Limb (tissue), 2 donors: ENCODE results near the gene MCRS1.

Experiments
- DNase-seq, 2 donors: peaks; one replicate each; pipeline ENCODE4 v3.0.0-alpha.2; 2016; ENCODE audit errors: extremely low spot score in 2 of 2

MCRS1 gene

DNA sequence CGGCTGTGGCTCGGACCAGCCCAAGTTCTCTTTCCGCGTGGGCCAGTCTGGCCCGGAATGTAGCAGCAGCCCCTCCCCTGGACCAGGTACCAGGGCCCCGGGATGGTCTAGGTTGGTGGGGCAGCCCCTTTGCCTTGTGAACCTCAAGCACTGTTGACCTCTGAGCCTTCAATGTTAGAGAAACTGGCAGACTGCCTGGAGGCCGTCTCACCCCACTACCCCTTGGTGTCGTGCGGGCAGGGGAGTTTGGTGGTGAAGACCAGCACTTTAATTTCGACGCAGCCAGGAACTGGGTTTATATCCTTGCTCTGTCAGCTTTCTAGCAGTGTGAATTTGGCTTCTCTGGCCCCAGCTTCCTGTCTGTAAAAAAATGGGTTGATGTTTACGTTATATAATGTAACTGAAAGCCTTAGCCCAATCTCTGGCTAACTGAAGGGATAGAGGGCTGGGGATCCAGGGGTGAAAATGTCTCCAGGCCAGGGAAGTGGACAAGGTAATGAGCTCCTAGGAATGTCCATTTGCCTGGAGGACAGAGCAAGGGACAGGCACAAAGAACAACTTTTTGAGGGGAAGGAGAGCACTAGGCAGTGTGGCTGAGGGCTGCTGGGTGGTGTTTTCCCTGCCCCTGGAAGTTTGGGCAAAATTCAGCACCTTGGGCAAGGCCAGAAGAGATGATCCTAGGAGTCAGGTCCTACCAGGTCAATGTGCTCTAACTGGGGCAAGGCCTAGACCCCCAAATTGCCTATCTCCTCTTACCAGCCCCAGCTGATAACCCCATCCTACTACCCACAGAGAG lies 11.4 kb downstream of the MCRS1 start:
- DNase-seq, result no peak

GRCh38 chr12:49555631-49556390 lies 12.1 kb downstream of the MCRS1 start:
- no peak for DNase-seq

GRCh38 chr12:49554266-49554665 lies 13.7 kb downstream of the MCRS1 start:
- DNase-seq, result no peak

DNA sequence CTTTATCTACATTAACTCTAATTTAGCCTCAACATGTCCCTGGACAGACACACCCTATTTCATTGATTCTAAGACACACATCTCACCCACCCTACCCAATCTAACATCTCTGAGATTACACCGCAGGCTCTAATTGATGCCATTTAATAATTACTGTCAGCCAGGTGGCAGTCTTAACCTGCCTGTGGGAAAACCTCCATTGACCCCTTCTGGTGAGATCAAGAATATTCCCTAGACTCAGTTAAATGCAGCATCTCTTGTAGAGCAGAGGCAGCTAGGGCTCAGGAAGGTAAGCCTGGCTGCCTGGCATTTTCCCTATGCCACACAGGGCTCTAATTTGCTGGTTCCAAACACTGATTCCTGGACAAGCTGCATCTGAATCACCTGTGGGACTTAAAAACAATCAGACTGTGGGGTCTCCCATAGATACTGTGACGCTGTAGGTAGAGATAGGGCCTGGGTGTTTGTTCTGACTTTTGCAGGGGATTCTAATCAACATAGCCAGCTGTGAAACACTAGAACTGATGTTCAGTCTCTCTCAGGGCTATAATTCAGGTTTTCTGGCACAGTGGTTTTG lies 14.3 kb downstream of the MCRS1 start:
- no peak for DNase-seq

DNA sequence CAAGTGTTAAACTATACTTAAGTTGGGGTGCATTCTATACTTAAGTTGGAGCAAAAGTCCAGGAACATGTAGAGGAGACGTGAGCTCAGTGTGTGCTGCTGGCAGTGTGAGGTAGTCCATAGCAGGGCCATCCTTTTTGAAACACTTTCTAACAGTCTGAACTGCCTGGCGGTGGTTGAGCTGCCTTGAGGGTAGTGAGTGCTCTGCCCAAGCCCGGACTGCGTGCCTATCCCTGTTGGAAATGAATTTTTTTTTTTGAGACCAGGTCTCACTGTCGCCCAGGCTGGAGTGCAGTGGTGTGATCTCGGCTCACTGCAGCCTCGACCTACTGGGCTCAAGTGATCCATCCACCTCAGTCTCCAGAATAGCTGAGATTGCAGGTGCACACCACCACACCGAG lies 15.0 kb downstream of the MCRS1 start:
- DNase-seq, result no peak

- no peak for DNase-seq
These were observed 15.5 kb downstream of the MCRS1 start for GRCh38 chr12:49552425-49552824.

- DNase-seq, result no peak
These were observed 15.9 kb downstream of the MCRS1 start for GRCh38 chr12:49552014-49552413.

- no peak for DNase-seq
These were observed 17.2 kb downstream of the MCRS1 start for GRCh38 chr12:49550693-49551252.

- DNase-seq, result no peak
These were observed 17.9 kb downstream of the MCRS1 start for GRCh38 chr12:49549735-49550692.

DNA sequence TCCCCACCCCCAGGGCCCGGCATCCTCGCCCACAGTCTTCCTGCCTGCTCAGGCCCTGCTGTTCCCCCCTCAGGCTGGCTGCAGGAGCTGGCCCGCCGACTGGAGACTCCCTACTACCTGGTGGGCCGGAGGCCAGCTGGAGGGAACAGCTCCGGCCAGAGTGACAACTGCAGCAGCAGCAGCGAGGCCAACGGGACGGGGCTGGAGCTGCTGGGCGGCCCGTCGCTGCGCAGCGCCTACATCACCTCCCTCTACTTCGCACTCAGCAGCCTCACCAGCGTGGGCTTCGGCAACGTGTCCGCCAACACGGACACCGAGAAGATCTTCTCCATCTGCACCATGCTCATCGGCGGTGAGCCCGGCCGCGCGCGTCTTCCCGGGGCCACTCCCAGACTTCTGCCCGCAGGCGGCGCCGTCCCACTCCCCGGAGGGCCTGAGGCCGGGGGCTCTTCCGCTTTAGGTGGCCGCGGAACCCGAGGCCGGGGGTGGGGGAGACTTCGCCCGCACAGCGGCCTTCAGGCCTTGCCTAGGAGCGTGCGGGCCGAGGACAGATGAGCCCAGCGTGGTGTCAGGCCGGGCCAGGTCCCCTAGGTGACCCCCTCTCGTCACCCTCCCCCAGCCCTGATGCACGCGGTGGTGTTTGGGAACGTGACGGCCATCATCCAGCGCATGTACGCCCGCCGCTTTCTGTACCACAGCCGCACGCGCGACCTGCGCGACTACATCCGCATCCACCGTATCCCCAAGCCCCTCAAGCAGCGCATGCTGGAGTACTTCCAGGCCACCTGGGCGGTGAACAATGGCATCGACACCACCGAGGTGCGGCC lies 18.9 kb downstream of the MCRS1 start:
- DNase-seq, result peak; percentile 32 to 69

- no peak for DNase-seq
These were observed 19.5 kb downstream of the MCRS1 start for GRCh38 chr12:49548481-49548821.

DNA sequence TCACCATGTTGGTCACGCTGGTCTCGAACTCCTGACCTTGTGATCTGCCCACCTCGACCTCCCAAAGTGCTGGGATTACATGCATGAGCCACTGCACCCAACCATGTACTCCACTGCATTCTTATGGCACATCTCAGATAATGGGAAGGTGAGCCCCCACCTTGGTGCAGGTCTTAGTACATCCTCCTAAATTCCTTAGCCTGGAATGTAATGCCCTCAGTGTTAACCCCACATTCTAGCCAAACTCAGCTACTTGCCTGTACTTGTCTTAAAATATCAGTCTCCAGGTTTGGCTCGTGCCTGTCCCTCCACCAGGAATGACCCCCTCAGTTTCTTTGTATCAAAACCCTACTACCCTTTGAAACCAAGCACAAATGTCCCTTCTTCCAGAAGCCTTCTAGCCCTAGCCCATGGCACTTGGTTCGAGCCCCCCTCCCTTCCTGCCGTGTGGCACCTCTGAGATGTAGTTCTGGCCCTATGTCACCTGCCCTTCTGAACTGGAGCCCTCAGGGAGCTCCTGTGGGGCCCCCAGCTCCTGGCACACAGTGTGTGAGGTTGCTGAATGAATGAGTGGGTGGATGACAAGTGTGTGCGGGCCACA lies 20.8 kb downstream of the MCRS1 start:
- DNase-seq, result no peak

- DNase-seq, result no peak
These were observed 21.5 kb downstream of the MCRS1 start for GRCh38 chr12:49546481-49546880.

DNA sequence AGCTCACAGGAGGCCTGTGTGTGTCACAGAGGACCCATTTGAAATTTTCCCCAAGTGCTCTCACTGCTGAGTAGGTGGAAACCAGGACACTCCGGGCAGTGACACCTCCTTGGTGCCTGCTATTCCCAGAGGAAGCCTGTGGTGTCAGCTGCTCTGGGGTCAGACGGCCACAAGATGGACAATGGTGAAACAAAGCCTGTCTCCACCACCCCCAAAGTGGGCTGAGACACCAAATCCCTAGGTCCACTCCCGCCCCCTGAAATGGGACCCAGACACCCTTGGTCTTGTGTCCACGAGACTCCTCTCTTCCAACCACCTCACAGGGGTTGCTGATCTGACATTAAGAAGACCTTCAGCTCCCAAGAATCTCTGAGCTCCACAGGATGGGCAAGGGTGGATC lies 22.1 kb downstream of the MCRS1 start:
- no peak for DNase-seq

GRCh38 chr12:49543914-49544815 lies 23.8 kb downstream of the MCRS1 start:
- DNase-seq, result no peak

DNA sequence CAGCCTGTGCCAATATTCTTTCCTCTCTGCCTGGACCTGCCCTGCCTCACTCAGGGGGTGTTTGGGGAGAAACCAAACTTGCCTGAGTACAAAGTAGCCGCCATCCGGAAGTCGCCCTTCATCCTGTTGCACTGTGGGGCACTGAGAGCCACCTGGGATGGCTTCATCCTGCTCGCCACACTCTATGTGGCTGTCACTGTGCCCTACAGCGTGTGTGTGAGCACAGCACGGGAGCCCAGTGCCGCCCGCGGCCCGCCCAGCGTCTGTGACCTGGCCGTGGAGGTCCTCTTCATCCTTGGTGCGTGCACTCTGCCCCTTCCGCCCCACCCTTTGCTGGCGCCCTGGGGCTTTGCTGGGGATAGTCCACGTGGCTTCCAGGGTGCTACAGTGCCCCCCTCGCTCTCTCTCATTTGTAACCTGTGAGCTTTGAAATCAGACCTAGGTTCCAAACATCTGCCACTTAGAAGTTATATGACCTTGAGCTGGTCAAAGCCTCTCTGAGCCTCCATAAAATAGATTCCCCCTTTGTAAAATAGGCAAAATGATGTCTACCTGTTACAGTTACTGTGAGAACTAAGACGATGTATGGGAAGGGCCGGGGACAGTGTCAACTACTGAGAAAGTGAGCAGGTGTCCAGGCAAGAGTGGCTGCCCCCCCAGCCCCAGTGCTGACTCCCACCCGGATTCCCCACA lies 24.6 kb downstream of the MCRS1 start:
- no peak for DNase-seq

DNA sequence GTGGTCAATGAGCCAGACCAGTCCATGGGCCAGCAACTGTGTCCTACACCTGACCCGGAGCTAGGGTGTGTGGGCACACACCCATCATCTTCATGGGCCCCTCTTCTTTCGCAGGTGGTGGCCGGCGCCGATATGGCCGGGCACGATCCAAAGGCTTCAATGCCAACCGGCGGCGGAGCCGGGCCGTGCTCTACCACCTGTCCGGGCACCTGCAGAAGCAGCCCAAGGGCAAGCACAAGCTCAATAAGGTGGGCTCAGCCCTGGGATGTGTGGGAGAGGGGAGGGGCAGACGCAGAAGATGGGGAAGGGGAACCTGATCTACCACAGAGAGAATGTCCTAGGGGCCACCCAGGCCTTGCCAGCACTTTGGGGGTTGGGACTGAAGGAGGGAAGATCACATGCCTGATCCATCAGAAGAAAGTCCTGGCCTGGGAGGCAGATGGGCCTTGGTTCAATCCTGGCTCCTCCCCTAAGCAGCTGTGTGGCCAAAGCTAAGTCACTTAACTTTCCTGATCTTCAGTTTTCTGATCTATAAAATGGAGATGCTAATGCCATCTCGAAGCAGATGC lies 25.3 kb downstream of the MCRS1 start:
- no peak for DNase-seq
